Tibial nerve (tissue), 4 donors: ENCODE results near the gene GPX8.

Experiments
- CTCF ChIP-seq, 5 experiments: fragments of 200-600 bp in 3 of 5; fragments of 450-650 bp in 2 of 5; sonication (generic) in 3 of 5; IDR thresholded peaks; one replicate each; pipeline ENCODE4 v1.5.1; 2016 to 2019; ENCODE audit warnings: antibody characterized with exemption in 5 of 5, mild to moderate bottlenecking in 3 of 5, moderate library complexity in 2 of 5
- EP300 ChIP-seq, 2 donors: sonication (generic); formaldehyde crosslinking; IDR thresholded peaks; one replicate each; pipeline ENCODE4 v1.6.1; 2017; ENCODE audit warnings: antibody characterized with exemption in 2 of 2, mild to moderate bottlenecking in 1 of 2
- POLR2A ChIP-seq, 2 donors: fragments of 450-650 bp; IDR thresholded peaks; one replicate each; pipeline ENCODE4 v1.6.1; 2017; ENCODE audit warnings: antibody characterized with exemption in 2 of 2, mild to moderate bottlenecking in 2 of 2, moderate library complexity in 2 of 2

DNA sequence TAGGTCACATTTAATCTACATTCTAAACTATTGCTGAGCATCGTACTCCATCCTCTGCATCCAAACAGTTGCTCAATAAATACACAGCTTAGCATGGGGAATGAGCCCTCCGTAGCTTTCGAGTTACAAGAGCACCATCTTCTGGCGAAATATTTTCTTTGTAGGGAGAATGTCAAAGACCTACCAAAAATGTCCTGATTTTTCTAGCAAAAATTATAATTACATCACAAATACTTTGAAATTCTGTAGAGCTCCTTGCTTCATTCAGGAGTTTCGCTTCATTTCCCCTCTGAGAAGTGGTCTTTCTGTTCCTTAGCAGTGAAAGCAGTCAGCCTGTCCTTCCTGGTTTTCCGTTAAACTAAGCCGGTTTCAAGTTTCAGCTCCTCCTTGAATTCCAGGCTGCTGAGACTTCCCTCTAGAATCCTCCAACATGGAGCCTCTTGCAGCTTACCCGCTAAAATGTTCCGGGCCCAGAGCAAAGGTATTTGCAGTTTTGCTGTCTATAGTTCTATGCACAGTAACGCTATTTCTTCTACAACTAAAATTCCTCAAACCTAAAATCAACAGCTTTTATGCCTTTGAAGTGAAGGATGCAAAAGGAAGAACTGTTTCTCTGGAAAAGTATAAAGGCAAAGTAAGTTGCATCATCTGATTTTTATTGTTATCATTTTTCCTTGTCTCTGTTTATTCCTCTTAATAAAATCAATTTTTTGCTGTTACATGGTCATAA lies at the start of gene GPX8:
- peak in 1 of 2 donors; percentile 58 for TF ChIP-seq EP300 (IDR thresholded peaks at IDR 0.05)
- peak; percentile 25 to 65 (median 53) for TF ChIP-seq CTCF (IDR thresholded peaks at IDR 0.05)
- TF ChIP-seq POLR2A (IDR thresholded peaks at IDR 0.05): no peak
